Loucy (cell line): ENCODE results near the gene CTNNAL1.

ENCODE experiments used
- H2AFZ ChIP-seq: fragments of 200-600 bp; sonication (generic); 2 replicates; pipeline ENCODE4 v1.6.0; 2016; ENCODE audit warnings: antibody characterized with exemption, mild to moderate bottlenecking, low read length, moderate library complexity
- H3F3A ChIP-seq: fragments of 200-600 bp; 2 replicates; pipeline ENCODE4 v1.6.0; 2016; ENCODE audit warnings: antibody characterized with exemption, low read depth, mild to moderate bottlenecking
- H3K27me3 ChIP-seq: fragments of 200-600 bp; sonication (generic); 2 replicates; pipeline ENCODE4 v1.6.1; 2014; ENCODE audit warnings: low read length, mild to moderate bottlenecking; ENCODE audit not compliant: insufficient read depth, poor library complexity, severe bottlenecking
- H3K36me3 ChIP-seq: fragments of 200-600 bp; sonication (generic); 2 replicates; pipeline ENCODE4 v1.6.1; 2016; ENCODE audit warnings: low read length; ENCODE audit not compliant: insufficient read depth
- H3K4me1 ChIP-seq: fragments of 200-600 bp; sonication (generic); 2 replicates; pipeline ENCODE4 v1.5.1; 2014; ENCODE audit warnings: low read length, mild to moderate bottlenecking; ENCODE audit not compliant: insufficient read depth, poor library complexity, severe bottlenecking
- H3K4me2 ChIP-seq: fragments of 200-600 bp; sonication (generic); 2 replicates; pipeline ENCODE4 v1.6.0; 2014; ENCODE audit warnings: antibody characterized with exemption, low read length, low read depth, mild to moderate bottlenecking; ENCODE audit not compliant: poor library complexity, severe bottlenecking
- H3K4me3 ChIP-seq: fragments of 200-600 bp; sonication (generic); 2 replicates; pipeline ENCODE4 v1.5.1; 2014; ENCODE audit warnings: low read length, mild to moderate bottlenecking, mixed read lengths; ENCODE audit not compliant: poor library complexity, severe bottlenecking
- H3K79me2 ChIP-seq: fragments of 200-600 bp; sonication (generic); 2 replicates; pipeline ENCODE4 v1.6.1; 2014; ENCODE audit warnings: low read length; ENCODE audit not compliant: insufficient read depth
- H3K9ac ChIP-seq: fragments of 200-600 bp; sonication (generic); 2 replicates; pipeline ENCODE4 v1.6.0; 2014; ENCODE audit warnings: mild to moderate bottlenecking, low read depth, low read length, moderate library complexity; ENCODE audit not compliant: poor library complexity, severe bottlenecking
- H3K9me2 ChIP-seq: fragments of 200-600 bp; sonication (generic); replicated peaks from 2 replicates; pipeline ENCODE4 v1.6.1; 2016; ENCODE audit warnings: low read depth, low read length, mixed read lengths
- H3K9me3 ChIP-seq: fragments of 200-600 bp; sonication (generic); 2 replicates; pipeline ENCODE4 v1.6.1; 2014; ENCODE audit warnings: mild to moderate bottlenecking, antibody characterized with exemption, low read length, low read depth; ENCODE audit not compliant: insufficient read depth
- H4K20me1 ChIP-seq: fragments of 200-600 bp; sonication (generic); 2 replicates; pipeline ENCODE4 v1.6.0; 2014; ENCODE audit warnings: antibody characterized with exemption, low read length, mild to moderate bottlenecking; ENCODE audit not compliant: insufficient read depth, poor library complexity, severe bottlenecking
- CTCF ChIP-seq: fragments of 200-600 bp; sonication (generic); conservative IDR thresholded peaks from 2 replicates; pipeline ENCODE4 v1.5.1; 2014; ENCODE audit warnings: mild to moderate bottlenecking, antibody characterized with exemption, low read length
- EZH2phosphoT487 ChIP-seq: fragments of 200-600 bp; IDR thresholded peaks from 2 replicates; pipeline ENCODE4 v1.6.1; 2018; ENCODE audit warnings: antibody characterized with exemption, mild to moderate bottlenecking, moderate library complexity, borderline replicate concordance

Gene CTNNAL1

GRCh38 chr9:109012009-109012875, 1.1 kb downstream of the CTNNAL1 start:
- peaks cover 11% of the 10 kb centered on the region; the same call in 1 of the 2 replicates for H3K79me2 ChIP-seq
- H3K36me3 ChIP-seq, result no peaks in the 10 kb centered on the region
- H3K4me1 ChIP-seq, result peaks cover 14% of the 10 kb centered on the region
- peaks cover 3% of the 10 kb centered on the region for H4K20me1 ChIP-seq
- TF ChIP-seq CTCF (no peak), EZH2phosphoT487 (no peak)
- no peaks in the 10 kb centered on the region for H3K9me2 ChIP-seq
- H2AFZ ChIP-seq, result peak overlapping the region; percentile 90
- peak overlapping the region; percentile 84 for H3K9ac ChIP-seq
- H3K9me3 ChIP-seq, result no peaks in the 10 kb centered on the region
- peak overlapping the region; percentile 98 for H3K4me2 ChIP-seq
- H3F3A ChIP-seq, result peaks cover 6% of the 10 kb centered on the region
- H3K4me3 ChIP-seq, result peak overlapping the region; percentile 84
- H3K27me3 ChIP-seq, result peaks cover 16% of the 10 kb centered on the region

GRCh38 chr9:109011231-109011671, 2.0 kb downstream of the CTNNAL1 start:
- peak overlapping the region; percentile 98 for H3K4me2 ChIP-seq
- no peak overlapping the region for H2AFZ ChIP-seq
- H3K4me1 ChIP-seq, result peaks cover 14% of the 10 kb centered on the region
- no peak overlapping the region for H3K4me3 ChIP-seq
- no peak overlapping the region for H3K9ac ChIP-seq
- no peaks in the 10 kb centered on the region for H3K36me3 ChIP-seq
- peaks cover 16% of the 10 kb centered on the region for H3K27me3 ChIP-seq
- H4K20me1 ChIP-seq, result peaks cover 3% of the 10 kb centered on the region
- H3K9me3 ChIP-seq, result no peaks in the 10 kb centered on the region
- H3K79me2 ChIP-seq, result peaks cover 11% of the 10 kb centered on the region; the same call in 1 of the 2 replicates
- peaks cover 6% of the 10 kb centered on the region for H3F3A ChIP-seq
- TF ChIP-seq EZH2phosphoT487, result no peak
- no peak for TF ChIP-seq CTCF
- no peaks in the 10 kb centered on the region for H3K9me2 ChIP-seq

GRCh38 chr9:109010746-109011145, 2.6 kb downstream of the CTNNAL1 start:
- H3F3A ChIP-seq, result peaks cover 6% of the 10 kb centered on the region
- peaks cover 14% of the 10 kb centered on the region for H3K4me1 ChIP-seq
- TF ChIP-seq CTCF (no peak), EZH2phosphoT487 (no peak)
- no peak overlapping the region for H3K4me3 ChIP-seq
- H3K9ac ChIP-seq, result no peak overlapping the region
- peaks cover 3% of the 10 kb centered on the region for H4K20me1 ChIP-seq
- peaks cover 16% of the 10 kb centered on the region for H3K27me3 ChIP-seq
- no peaks in the 10 kb centered on the region for H3K9me2 ChIP-seq
- no peaks in the 10 kb centered on the region for H3K36me3 ChIP-seq
- no peaks in the 10 kb centered on the region for H3K9me3 ChIP-seq
- peaks cover 11% of the 10 kb centered on the region; the same call in 1 of the 2 replicates for H3K79me2 ChIP-seq
- no peak overlapping the region for H2AFZ ChIP-seq
- H3K4me2 ChIP-seq, result peak overlapping the region; percentile 98
